ENCODE results near the gene FKBP6.
"Not testable (repeated sequence)": the region's sequence is repeated elsewhere in the genome, so short reads cannot be mapped to it uniquely, and the experiment has no call there.

FKBP6 gene

DNA sequence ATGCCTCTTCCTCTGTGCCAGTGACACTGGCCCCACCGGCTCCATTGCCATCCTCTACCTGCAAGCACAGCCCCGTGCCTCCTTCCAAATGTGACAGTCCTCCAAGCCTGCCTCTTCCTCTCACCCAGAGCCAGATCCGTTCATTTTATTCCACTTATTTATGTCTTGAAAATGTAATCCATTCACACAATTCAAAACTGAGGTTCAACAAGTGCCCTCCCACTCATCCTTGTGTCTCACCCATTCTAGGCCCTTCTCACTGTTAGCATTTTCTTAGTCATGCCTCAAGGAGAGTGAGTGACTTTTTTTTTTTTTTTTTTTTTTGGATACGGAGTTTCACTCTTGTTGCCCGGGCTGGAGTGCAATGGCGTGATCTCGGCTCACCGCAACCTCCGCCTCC is 41.7 kb downstream of the FKBP6 start:
- Histone ChIP-seq H2AFZ (ENCODE audit: low read length, unreplicated experiment) (no peak overlapping the region), H3K4me1 (ENCODE audit: control insufficient read depth, insufficient read depth, low read length, unreplicated experiment) (no peaks in the 10 kb centered on the region), H3K36me3 (ENCODE audit: insufficient read depth, low read length) (no peaks in the 10 kb centered on the region), H3K27me3 (ENCODE audit: insufficient read depth, low read length) (no peaks in the 10 kb centered on the region; the same call in 1 of the 2 replicates), H3K79me2 (ENCODE audit: control insufficient read depth, insufficient read depth, low read length, unreplicated experiment) (no peaks in the 10 kb centered on the region), H3K4me3 (ENCODE audit: low read depth, low read length) (no peak overlapping the region), H3K27ac (ENCODE audit: low read depth, low read length) (no peak overlapping the region)

DNA sequence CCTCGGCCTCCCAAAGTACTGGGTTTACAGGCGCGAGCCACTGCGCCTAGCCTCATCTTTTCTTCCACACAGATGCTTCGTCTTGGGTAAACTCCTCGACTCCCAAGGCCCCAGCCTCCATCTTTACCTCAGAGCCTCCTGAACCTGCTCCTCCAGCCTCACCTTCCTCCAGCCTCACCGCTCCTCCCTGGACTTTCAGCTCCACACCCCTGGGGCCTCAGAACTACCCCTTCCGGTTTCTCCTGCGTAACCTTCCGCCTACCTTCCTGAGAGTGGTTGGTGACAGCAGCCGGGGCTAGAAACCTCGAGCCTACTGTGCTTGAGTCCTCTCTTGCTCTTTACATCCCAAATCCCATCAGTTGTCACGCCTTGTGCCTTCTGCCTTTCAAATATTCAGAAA is 45.8 kb downstream of the FKBP6 start:
- Histone ChIP-seq H3K4me1 (ENCODE audit: control insufficient read depth, insufficient read depth, low read length, unreplicated experiment) (no peaks in the 10 kb centered on the region), H3K27ac (ENCODE audit: low read depth, low read length) (no peak overlapping the region), H3K4me3 (ENCODE audit: low read depth, low read length) (no peak overlapping the region), H3K27me3 (ENCODE audit: insufficient read depth, low read length) (peaks cover 26% of the 10 kb centered on the region), H3K79me2 (ENCODE audit: control insufficient read depth, insufficient read depth, low read length, unreplicated experiment) (no peaks in the 10 kb centered on the region), H3K36me3 (ENCODE audit: insufficient read depth, low read length) (no peaks in the 10 kb centered on the region), H2AFZ (ENCODE audit: low read length, unreplicated experiment) (no peak overlapping the region)

DNA sequence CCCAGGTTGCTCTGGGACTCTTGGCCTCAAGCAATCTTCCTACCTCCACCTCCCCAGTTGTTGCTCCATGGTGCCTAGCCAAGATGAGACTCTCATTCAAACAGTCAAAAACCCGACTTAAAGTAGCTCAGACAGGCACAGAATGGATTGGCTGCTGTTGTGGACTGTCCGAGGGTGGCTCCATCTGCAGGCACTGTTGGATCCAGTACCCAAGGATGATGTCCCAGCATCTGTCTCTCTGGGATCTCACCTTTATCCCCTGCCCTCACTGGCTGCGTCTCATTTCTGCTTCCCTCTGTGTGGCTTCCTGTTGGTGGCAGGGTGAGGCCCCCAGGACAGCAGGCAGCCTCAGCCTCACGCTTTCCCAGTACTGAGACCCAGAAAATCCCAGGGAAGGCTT is 48.3 kb downstream of the FKBP6 start:
- not testable (repeated sequence) for H3K4me3 ChIP-seq (ENCODE audit: low read depth, low read length); H3K4me1 ChIP-seq (ENCODE audit: control insufficient read depth, insufficient read depth, low read length, unreplicated experiment); H3K79me2 ChIP-seq (ENCODE audit: control insufficient read depth, insufficient read depth, low read length, unreplicated experiment); H2AFZ ChIP-seq (ENCODE audit: low read length, unreplicated experiment); H3K36me3 ChIP-seq (ENCODE audit: insufficient read depth, low read length); H3K27ac ChIP-seq (ENCODE audit: low read depth, low read length)
- peaks cover 32% of the 10 kb centered on the region for H3K27me3 ChIP-seq (ENCODE audit: insufficient read depth, low read length)

DNA sequence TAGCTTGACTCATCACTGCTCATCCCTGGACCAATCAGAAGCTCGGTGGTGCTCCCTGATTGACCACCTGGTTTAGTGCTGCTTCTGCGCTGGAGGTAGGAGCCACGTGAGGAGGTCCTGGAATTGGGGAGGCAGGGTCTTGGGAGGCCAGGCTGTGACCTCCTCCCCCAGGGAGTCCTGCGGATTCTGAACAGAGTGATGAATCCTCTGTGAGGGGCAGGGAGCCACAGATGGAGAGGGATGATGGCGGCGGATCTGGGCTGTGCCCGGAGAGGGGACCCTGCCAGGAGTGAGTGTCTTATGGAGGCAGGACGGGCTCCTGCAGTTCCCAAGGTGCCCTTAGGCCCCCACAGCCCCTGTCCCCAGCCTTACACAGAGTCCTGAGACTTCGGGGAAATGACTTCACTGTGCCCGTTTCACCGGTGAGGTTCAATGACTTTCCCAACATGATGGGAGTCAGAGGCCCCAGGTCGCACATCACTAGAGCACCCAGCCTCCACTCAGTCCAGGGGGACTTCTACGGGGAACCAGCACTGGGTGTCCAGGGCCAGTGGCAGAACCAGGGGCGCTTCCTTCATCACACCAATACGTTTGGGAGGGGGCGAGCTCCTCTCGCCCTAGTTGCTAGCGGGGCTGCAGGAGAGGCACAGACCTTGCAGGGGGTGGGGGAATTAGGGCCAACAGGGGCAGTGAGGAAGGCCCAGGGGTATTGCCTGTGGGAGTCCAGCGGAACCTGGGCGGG is 48.9 kb downstream of the FKBP6 start:
- H3K36me3 ChIP-seq (ENCODE audit: insufficient read depth, low read length), result no peaks in the 10 kb centered on the region
- no peaks in the 10 kb centered on the region for H3K4me1 ChIP-seq (ENCODE audit: control insufficient read depth, insufficient read depth, low read length, unreplicated experiment)
- H3K27ac ChIP-seq (ENCODE audit: low read depth, low read length), result no peak overlapping the region
- H3K79me2 ChIP-seq (ENCODE audit: control insufficient read depth, insufficient read depth, low read length, unreplicated experiment), result no peaks in the 10 kb centered on the region
- H2AFZ ChIP-seq (ENCODE audit: low read length, unreplicated experiment), result no peak overlapping the region
- no peak overlapping the region for H3K4me3 ChIP-seq (ENCODE audit: low read depth, low read length)
- peaks cover 36% of the 10 kb centered on the region for H3K27me3 ChIP-seq (ENCODE audit: insufficient read depth, low read length)

DNA sequence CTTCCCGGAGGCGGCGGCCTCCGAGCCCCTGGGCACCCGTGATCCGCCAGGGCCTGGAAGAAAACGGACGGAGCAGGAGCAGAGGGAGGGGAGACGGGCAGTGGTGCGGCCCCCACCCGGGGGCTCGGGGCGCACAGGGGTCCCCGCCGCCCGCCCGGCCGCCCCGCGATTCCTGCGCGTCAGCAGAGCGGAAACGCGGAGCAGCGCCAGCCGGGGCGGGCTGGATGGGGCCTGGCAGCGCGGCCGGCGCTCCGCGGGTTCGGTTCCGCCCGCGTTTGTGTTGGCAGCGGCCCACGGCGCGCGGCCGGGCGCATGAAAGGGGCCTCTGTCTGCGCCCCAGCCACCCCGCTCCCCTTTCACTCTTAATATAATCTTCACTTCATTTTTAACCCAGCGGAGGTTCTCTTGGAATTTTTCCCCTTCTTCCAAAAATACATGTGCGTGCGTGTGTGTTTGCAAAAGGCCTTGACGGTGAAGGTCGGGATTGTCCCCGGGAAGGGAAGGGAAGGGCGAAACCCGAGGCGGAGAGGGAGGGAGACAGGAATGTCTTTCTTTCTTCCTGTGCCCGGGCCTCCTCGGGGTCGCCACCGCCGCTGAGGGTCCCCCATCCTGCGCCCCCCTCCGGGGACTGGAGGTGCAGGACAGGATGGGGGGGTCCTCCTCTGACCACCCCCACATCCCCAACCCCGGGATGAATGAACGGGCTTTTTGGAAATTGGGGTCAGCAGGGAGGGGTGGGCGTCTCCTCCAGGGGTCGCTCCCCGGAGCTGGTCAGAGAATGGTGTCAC is 49.6 kb downstream of the FKBP6 start:
- not testable (repeated sequence) for H3K4me3 ChIP-seq (ENCODE audit: low read depth, low read length); H3K27ac ChIP-seq (ENCODE audit: low read depth, low read length); H2AFZ ChIP-seq (ENCODE audit: low read length, unreplicated experiment); H3K4me1 ChIP-seq (ENCODE audit: control insufficient read depth, insufficient read depth, low read length, unreplicated experiment); H3K36me3 ChIP-seq (ENCODE audit: insufficient read depth, low read length); H3K79me2 ChIP-seq (ENCODE audit: control insufficient read depth, insufficient read depth, low read length, unreplicated experiment)
- peaks cover 36% of the 10 kb centered on the region for H3K27me3 ChIP-seq (ENCODE audit: insufficient read depth, low read length)

DNA sequence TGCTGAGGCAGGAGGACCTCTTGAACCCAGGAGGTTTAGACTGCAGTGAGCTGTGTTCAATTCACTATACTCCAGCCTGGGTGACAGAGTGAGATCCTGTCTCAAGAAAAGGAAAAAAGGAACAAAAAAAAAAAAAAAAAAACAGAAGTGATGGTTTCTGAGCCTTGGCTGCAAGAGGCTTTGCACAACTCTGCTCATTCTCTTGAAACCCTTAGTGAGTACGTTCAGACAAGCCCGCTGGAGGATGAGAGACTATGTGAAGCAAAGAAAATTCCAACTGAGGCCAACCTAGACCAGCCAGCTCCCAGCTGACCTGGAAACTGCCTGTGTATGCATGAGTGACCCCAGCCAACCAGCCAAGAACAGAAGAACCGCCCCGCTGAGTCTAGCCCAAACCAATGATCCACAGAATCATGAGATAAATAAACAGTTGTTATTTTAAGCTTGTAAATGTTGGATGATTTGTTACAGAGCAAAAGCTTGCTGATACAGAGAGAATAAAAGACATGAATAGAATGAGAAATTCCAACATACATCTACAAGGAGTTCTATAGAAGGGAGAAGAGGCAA is 55.1 kb downstream of the FKBP6 start:
- H3K27ac ChIP-seq (ENCODE audit: low read depth, low read length), result no peak overlapping the region
- H3K79me2 ChIP-seq (ENCODE audit: control insufficient read depth, insufficient read depth, low read length, unreplicated experiment), result no peaks in the 10 kb centered on the region
- no peak overlapping the region for H2AFZ ChIP-seq (ENCODE audit: low read length, unreplicated experiment)
- H3K36me3 ChIP-seq (ENCODE audit: insufficient read depth, low read length), result no peaks in the 10 kb centered on the region
- peaks cover 22% of the 10 kb centered on the region for H3K27me3 ChIP-seq (ENCODE audit: insufficient read depth, low read length)
- no peak overlapping the region for H3K4me3 ChIP-seq (ENCODE audit: low read depth, low read length)
- H3K4me1 ChIP-seq (ENCODE audit: control insufficient read depth, insufficient read depth, low read length, unreplicated experiment), result no peaks in the 10 kb centered on the region

DNA sequence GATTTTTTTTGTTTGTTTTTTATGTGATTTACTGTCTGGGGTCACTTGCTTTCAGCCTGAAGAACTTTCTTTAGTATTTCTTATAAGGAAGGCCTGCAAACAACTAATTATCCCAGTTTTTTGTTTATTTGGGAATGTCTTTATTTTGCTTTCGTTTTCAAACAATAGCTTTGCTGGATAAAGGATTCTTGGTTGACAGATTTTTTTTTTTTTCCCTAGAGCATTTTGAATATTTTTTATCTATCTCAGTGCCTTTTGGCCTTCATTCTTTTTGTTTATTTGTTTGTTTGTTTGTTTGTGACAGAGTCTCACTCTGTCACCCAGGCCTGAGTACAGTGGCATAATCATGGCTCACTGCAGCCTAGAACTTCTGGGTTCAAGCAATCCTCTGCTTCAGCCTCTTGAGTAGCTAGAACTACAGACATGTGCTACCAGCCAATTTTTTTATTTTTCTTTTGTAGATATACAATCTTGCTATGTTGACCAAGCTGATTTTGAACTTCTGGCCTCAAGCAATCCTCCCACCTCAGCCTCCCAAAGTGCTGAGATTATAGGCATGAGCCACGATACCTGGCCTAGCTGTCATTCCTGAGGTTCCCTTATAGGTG is 59.4 kb downstream of the FKBP6 start:
- Histone ChIP-seq H3K36me3 (ENCODE audit: insufficient read depth, low read length) (no peaks in the 10 kb centered on the region), H3K4me1 (ENCODE audit: control insufficient read depth, insufficient read depth, low read length, unreplicated experiment) (no peaks in the 10 kb centered on the region)

DNA sequence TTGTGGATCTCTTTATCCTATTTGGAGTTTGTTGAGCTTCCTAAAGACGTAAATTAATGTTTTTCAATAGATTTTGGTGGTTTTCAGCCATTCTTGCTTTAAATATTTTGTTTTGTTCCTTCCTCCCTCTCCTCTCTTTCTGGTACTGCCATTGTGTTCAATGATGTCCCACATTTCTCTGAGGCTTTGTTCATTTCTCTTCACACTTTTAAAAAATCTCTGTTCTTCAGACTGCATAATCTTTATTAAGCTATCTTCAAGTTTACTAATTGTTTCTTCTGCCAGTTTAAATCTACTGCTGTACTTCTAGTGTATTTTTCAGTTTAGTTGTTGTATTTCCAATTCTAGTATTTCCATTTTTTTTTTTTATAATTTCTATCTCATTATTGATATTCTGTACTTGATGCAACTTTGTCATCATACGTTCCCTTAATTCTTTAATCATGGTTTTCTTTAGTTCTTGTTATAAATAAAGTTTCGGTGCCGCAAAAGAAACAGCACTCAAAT is 60.0 kb downstream of the FKBP6 start:
- Histone ChIP-seq H3K4me1 (ENCODE audit: control insufficient read depth, insufficient read depth, low read length, unreplicated experiment) (no peaks in the 10 kb centered on the region), H3K36me3 (ENCODE audit: insufficient read depth, low read length) (no peaks in the 10 kb centered on the region), H3K27me3 (ENCODE audit: insufficient read depth, low read length) (0 out of 2 replicates have a peak, but pooled peaks cover 12% of the 10 kb centered on the region), H3K4me3 (ENCODE audit: low read depth, low read length) (no peak overlapping the region), H3K79me2 (ENCODE audit: control insufficient read depth, insufficient read depth, low read length, unreplicated experiment) (no peaks in the 10 kb centered on the region), H2AFZ (ENCODE audit: low read length, unreplicated experiment) (no peak overlapping the region), H3K27ac (ENCODE audit: low read depth, low read length) (no peak overlapping the region)

More for the DNA sequence above, 59.4 kb downstream of the FKBP6 start:
- Histone ChIP-seq H3K27ac (ENCODE audit: low read depth, low read length) (no peak overlapping the region), H3K79me2 (ENCODE audit: control insufficient read depth, insufficient read depth, low read length, unreplicated experiment) (no peaks in the 10 kb centered on the region), H2AFZ (ENCODE audit: low read length, unreplicated experiment) (no peak overlapping the region), H3K27me3 (ENCODE audit: insufficient read depth, low read length) (0 out of 2 replicates have a peak, but pooled peaks cover 13% of the 10 kb centered on the region), H3K4me3 (ENCODE audit: low read depth, low read length) (no peak overlapping the region)

DNA sequence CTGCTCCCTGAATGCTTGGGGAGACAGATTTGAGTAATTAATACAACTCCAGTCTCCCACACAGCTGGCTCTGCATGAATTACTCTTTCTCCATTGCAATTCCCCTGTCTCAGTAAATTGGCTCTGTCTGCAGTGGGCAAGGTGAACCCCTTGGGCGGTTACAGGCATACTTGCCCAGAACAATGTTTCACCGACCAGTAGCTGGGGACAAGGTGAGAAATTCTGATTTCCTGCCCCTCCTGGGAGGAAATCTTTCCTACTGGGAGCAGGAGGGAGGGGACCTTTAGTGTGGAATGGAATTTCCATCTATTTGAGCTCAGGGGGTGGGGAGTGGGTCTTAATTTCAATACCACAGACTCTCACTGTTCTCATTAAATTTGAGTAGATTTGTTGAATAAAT is 63.4 kb downstream of the FKBP6 start:
- Histone ChIP-seq H3K36me3 (ENCODE audit: insufficient read depth, low read length) (no peaks in the 10 kb centered on the region), H3K4me1 (ENCODE audit: control insufficient read depth, insufficient read depth, low read length, unreplicated experiment) (no peaks in the 10 kb centered on the region), H3K27me3 (ENCODE audit: insufficient read depth, low read length) (peaks cover 11% of the 10 kb centered on the region; the same call in 1 of the 2 replicates), H2AFZ (ENCODE audit: low read length, unreplicated experiment) (no peak overlapping the region), H3K4me3 (ENCODE audit: low read depth, low read length) (no peak overlapping the region), H3K79me2 (ENCODE audit: control insufficient read depth, insufficient read depth, low read length, unreplicated experiment) (no peaks in the 10 kb centered on the region), H3K27ac (ENCODE audit: low read depth, low read length) (no peak overlapping the region)

DNA sequence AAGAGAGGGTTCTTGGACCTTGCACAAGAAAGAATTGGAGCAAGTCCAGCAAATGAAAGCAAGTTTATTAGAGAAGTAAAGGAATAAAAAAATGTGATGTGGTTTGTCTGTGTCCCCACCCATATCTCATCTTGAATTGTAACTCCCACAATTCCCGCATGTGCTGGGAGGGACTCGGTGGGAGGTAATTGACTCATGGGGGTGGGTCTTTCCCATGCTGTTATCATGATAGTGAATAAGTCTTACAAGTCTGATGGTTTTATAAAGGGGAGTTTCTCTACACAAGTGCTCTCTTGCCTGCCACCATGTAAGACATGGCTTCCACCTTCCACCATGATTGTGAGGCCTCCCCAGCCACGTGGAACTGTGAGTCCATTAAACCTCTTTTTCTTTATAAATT is 66.5 kb downstream of the FKBP6 start:
- peaks cover 11% of the 10 kb centered on the region; the same call in 1 of the 2 replicates for H3K27me3 ChIP-seq (ENCODE audit: insufficient read depth, low read length)
- H3K27ac ChIP-seq (ENCODE audit: low read depth, low read length), result no peak overlapping the region
- H3K79me2 ChIP-seq (ENCODE audit: control insufficient read depth, insufficient read depth, low read length, unreplicated experiment), result no peaks in the 10 kb centered on the region
- no peak overlapping the region for H3K4me3 ChIP-seq (ENCODE audit: low read depth, low read length)
- no peak overlapping the region for H2AFZ ChIP-seq (ENCODE audit: low read length, unreplicated experiment)
- no peaks in the 10 kb centered on the region for H3K36me3 ChIP-seq (ENCODE audit: insufficient read depth, low read length)
- H3K4me1 ChIP-seq (ENCODE audit: control insufficient read depth, insufficient read depth, low read length, unreplicated experiment), result no peaks in the 10 kb centered on the region
